Spleen (tissue), 11 donors: ENCODE measurements around the gene PSMA6. TPM values are rescaled to one million over a fixed set of nuclear protein-coding genes. Genes with fewer than 3 reads are reported as not detected.
A peak's percentile ranks its signal among the peaks of the same experiment; 100 is the strongest.

Source experiments
- DNase-seq: peaks from one replicate; pipeline ENCODE4 v3.0.0-alpha.2; 2020
- H3K27ac ChIP-seq, 8 donors: fragments of 200-600 bp; sonication (generic) in 7 of 8; 1 replicate in 4 of 8; 2 replicates in 4 of 8; pipeline versions ENCODE4 v1.5.0 to v1.8.0; 2016 to 2021; ENCODE audit warnings: inconsistent platforms in 4 of 8, mild to moderate bottlenecking in 4 of 8, moderate library complexity in 1 of 8
- H3K27me3 ChIP-seq, 7 donors: fragments of 200-600 bp; sonication (generic) in 6 of 7; replicated peaks in 1 of 7; 1 replicate in 4 of 7; 2 replicates in 3 of 7; pipeline versions ENCODE4 v1.5.0 to v1.8.0; 2016 to 2021; ENCODE audit warnings: inconsistent platforms in 3 of 7, mild to moderate bottlenecking in 1 of 7
- H3K36me3 ChIP-seq, 6 donors: fragments of 200-600 bp; sonication (generic) in 5 of 6; 1 replicate in 4 of 6; 2 replicates in 2 of 6; pipeline versions ENCODE4 v1.5.0 to v1.8.0; 2016 to 2021; ENCODE audit warnings: inconsistent platforms in 2 of 6
- H3K4me1 ChIP-seq, 6 donors: fragments of 200-600 bp; sonication (generic) in 5 of 6; 1 replicate in 3 of 6; 2 replicates in 3 of 6; pipeline versions ENCODE4 v1.5.0 to v1.8.0; 2016 to 2021; ENCODE audit warnings: inconsistent platforms in 3 of 6
- H3K4me3 ChIP-seq, 8 donors: fragments of 200-600 bp; sonication (generic) in 7 of 8; 1 replicate in 4 of 8; 2 replicates in 4 of 8; pipeline versions ENCODE4 v1.5.0 to v1.8.0; 2016 to 2021; ENCODE audit warnings: inconsistent platforms in 4 of 8, mild to moderate bottlenecking in 4 of 8, moderate library complexity in 2 of 8
- H3K9me3 ChIP-seq, 8 donors: fragments of 200-600 bp; sonication (generic) in 7 of 8; 1 replicate in 4 of 8; 2 replicates in 4 of 8; pipeline versions ENCODE4 v1.5.0 to v1.8.0; 2016 to 2021; ENCODE audit warnings: inconsistent platforms in 4 of 8
- POLR2A ChIP-seq, 3 donors: fragments of 450-650 bp; IDR thresholded peaks; one replicate each; pipeline ENCODE4 v1.5.1; 2017; ENCODE audit warnings: antibody characterized with exemption in 3 of 3, mild to moderate bottlenecking in 1 of 3
- POLR2AphosphoS5 ChIP-seq, 3 donors: sonication (generic); formaldehyde crosslinking; IDR thresholded peaks; one replicate each; pipeline ENCODE4 v1.5.1; 2017; ENCODE audit warnings: antibody characterized with exemption in 3 of 3
- WGBS, 5 donors: extraction: QIAGEN DNeasy Blood & Tissue Kit in 3 of 5; methylation state at CpG; one replicate each; pipeline versions ENCODE4 v1.1.5 to v1.1.7; 2013 to 2018; 5-methylcytosine and 5-hydroxymethylcytosine counted together
- intact Hi-C: fragments of 100-400 bp; cut with DNase I; formaldehyde crosslinking; loops from one replicate; pipeline ENCODE4 v1.15.0; 2023; ENCODE audit warnings: low total_unique reads
- polyA plus RNA-seq, 3 donors: library from polyadenylated mRNA; stranded (reverse); fragments of 200-250 nt; gene quantifications; one replicate each; pipeline ENCODE4 v1.2.1, GENCODE V29; 2013
- total RNA-seq, 7 donors: library from RNA; depleted of rRNA in 3 of 7; stranded (reverse); fragments of >200 nt in 3 of 7; fragmentation: NEBNext Ultra II Directional in 4 of 7; extraction: Animal tissue kit (Norgen Biotek cat#: 25700) in 4 of 7; gene quantifications; one replicate each; pipeline versions ENCODE4 v1.1.0 to v1.2.1, GENCODE V29; 2016 to 2021
- TF ChIP-seq, protein P1 (sequence below), 11 experiments: fragments of 200-600 bp in 7 of 11; fragments of 450-650 bp in 4 of 11; sonication (generic) in 4 of 11; IDR thresholded peaks in 8 of 11; conservative IDR thresholded peaks in 3 of 11; 1 replicate in 7 of 11; 2 replicates in 4 of 11; pipeline versions ENCODE4 v1.4.0 to v1.8.0; 2016 to 2021; ENCODE audit warnings: antibody characterized with exemption in 11 of 11, inconsistent platforms in 4 of 11, mild to moderate bottlenecking in 1 of 11
- donor health status: healthy with polysubstance abuse.
- donor health status: DM: no; HTN: no; CAD: no; lungs with moderate emphysema.
- donor health status: DM: no; HTN: no; CAD: no.
- donor health status: Bipolar disorder and iron deficiency.
- donor health status: healthy.
- donor health status: DM: no; HTN: no; CAD: no.
- donor health status: DM: yes; HTN: yes; CAD: no.

The PSMA6 gene
- total and polyA plus RNA-seq, 10 donors: 108 to 185 (median 131) TPM

DNA sequence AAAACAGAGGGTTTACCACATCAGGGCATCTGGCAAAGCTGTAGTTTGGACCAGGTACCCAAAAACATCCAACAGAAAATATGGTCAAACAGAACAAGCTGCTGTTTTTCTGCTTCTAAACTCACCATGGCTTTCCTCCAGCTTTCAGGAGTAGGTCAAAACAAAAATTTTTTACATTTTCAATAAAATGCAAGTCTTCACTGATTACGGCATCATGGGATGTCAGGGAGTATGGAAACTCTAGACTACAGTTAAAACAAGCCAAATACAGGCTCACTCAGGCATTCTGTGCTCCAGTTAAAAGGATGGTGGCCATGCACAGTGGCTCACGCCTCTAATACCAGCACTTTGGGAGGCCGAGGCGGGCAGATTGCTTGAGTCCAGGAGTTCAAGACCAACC, 47.1 kb upstream of the PSMA6 start:
- Histone ChIP-seq H3K36me3 (peaks cover 0 to 7% (median 0%) of the 10 kb centered on the region in 6 donors), H3K9me3 (no peaks in the 10 kb centered on the region)
- 96 to 100% (median 97%) methylated on average over 4 of the region's 4 CpGs for WGBS, 5 donors

DNA sequence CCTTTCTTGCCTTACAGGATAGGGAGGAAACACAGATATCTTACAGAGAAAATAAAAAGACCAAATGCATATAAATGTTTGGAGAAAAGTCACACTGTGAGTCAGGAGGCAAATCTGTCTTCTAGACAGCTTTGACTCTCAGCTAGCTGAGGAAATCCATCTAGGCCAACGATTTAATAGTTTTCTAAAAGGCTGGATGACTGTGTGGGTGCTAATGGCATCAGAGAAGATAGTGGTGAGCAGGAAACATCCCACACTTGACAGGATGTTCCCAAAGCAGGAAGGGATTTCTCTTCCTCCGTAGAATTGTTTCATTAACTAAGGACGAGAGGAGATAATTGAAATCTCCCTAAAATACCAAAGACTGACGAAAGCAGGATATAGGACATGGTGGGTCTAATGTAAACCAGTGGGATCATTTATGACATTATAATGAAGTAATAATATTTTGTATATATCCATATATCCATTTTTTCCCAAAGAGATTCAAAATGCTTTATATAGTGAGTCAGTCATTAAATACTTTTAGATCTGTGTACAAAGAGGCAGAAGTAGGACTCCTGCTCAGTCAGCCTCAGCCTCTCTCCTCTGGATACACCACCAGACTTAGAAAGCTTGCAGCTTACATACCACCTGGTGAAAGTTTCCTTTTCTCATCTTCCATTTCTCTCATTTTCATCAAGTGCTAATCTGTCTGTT, 44.3 kb upstream of the PSMA6 start:
- TF ChIP-seq, protein P1, sequence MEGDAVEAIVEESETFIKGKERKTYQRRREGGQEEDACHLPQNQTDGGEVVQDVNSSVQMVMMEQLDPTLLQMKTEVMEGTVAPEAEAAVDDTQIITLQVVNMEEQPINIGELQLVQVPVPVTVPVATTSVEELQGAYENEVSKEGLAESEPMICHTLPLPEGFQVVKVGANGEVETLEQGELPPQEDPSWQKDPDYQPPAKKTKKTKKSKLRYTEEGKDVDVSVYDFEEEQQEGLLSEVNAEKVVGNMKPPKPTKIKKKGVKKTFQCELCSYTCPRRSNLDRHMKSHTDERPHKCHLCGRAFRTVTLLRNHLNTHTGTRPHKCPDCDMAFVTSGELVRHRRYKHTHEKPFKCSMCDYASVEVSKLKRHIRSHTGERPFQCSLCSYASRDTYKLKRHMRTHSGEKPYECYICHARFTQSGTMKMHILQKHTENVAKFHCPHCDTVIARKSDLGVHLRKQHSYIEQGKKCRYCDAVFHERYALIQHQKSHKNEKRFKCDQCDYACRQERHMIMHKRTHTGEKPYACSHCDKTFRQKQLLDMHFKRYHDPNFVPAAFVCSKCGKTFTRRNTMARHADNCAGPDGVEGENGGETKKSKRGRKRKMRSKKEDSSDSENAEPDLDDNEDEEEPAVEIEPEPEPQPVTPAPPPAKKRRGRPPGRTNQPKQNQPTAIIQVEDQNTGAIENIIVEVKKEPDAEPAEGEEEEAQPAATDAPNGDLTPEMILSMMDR (IDR thresholded peaks at IDR 0.05 in 8 of 11, conservative IDR thresholded peaks at IDR 0.05 in 3 of 11): no peak
- no peak for TF ChIP-seq POLR2AphosphoS5 (IDR thresholded peaks at IDR 0.05)
- no peak for TF ChIP-seq POLR2A (IDR thresholded peaks at IDR 0.05)
- no peak overlapping the region for H3K4me3 ChIP-seq
- no peak for DNase-seq
- intact Hi-C loops: no loop called here
- H3K27me3 ChIP-seq: no peaks in the 10 kb centered on the region
- no peaks in the 10 kb centered on the region for H3K9me3 ChIP-seq
- WGBS, 5 donors: 50 to 61% (median 54%) methylated on average over 4 of the region's 4 CpGs
- H3K36me3 ChIP-seq: peaks cover 0 to 7% (median 0%) of the 10 kb centered on the region in 6 donors
- H3K27ac ChIP-seq: peak overlapping the region; percentile 16 to 63 (median 40)
- peaks cover 0 to 24% (median 14%) of the 10 kb centered on the region in 6 donors for H3K4me1 ChIP-seq

More for the DNA sequence above, 47.1 kb upstream of the PSMA6 start:
- Histone ChIP-seq H3K27me3 (no peaks in the 10 kb centered on the region), H3K27ac (no peak overlapping the region), H3K4me1 (peaks cover 0 to 19% (median 14%) of the 10 kb centered on the region in 6 donors), H3K4me3 (no peak overlapping the region)
- DNase-seq: no peak
- no peak for TF ChIP-seq POLR2AphosphoS5 (IDR thresholded peaks at IDR 0.05)
- intact Hi-C loops: no loop called here

DNA sequence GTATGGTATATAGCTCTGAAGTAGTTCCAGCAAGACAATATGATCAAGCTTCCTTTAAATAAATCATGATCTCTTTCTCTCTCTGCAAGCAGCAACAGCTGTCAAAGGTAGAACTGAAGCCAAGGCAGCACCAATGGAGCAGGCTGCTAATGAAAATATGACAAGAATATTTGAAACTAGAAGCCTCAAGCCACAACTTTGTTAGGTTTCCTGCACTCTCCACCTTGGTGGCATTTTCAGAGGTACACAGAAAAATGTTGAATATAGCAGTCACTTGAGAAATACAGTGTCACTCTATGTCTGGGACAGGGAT, 43.8 kb upstream of the PSMA6 start:
- no peak for DNase-seq
- no peak overlapping the region for H3K4me3 ChIP-seq
- peaks cover 0 to 7% (median 0%) of the 10 kb centered on the region in 6 donors for H3K36me3 ChIP-seq
- intact Hi-C loops: no loop called here
- H3K9me3 ChIP-seq: no peaks in the 10 kb centered on the region
- H3K4me1 ChIP-seq: peaks cover 0 to 24% (median 14%) of the 10 kb centered on the region in 6 donors
- no peaks in the 10 kb centered on the region for H3K27me3 ChIP-seq
- TF ChIP-seq POLR2AphosphoS5 (IDR thresholded peaks at IDR 0.05): no peak
- TF ChIP-seq, protein P1 (IDR thresholded peaks at IDR 0.05 in 8 of 11, conservative IDR thresholded peaks at IDR 0.05 in 3 of 11): no peak
- peak overlapping the region in 5 of 8 donors; percentile 27 to 63 (median 54) for H3K27ac ChIP-seq

DNA sequence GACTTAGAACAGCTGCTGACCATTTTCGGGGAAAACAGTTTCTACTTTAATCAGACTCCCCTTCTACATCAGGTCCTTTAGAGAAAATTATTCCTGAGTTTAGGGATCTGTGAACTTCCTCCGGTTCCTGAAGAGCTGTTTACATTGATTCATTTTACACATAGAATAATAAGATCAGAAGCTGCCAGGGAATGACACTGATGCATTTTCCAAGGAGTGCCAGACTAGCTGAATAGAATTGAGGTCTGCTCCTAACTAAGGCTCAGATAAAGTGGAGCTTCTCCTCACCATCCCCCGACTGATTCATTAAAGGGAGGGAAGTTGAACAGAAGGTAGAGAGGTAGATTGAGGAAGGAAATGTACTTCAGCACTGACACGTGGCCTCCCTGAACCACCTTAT, 41.9 kb upstream of the PSMA6 start:
- WGBS, 5 donors: 52 to 62% (median 56%) methylated on average over 4 of the region's 4 CpGs
- H3K27ac ChIP-seq: no peak overlapping the region
- H3K36me3 ChIP-seq: peaks cover 0 to 7% (median 0%) of the 10 kb centered on the region in 6 donors
- no peak overlapping the region for H3K4me3 ChIP-seq
- no peak for TF ChIP-seq POLR2AphosphoS5 (IDR thresholded peaks at IDR 0.05)
- TF ChIP-seq, protein P1 (IDR thresholded peaks at IDR 0.05 in 8 of 11, conservative IDR thresholded peaks at IDR 0.05 in 3 of 11): no peak
- no peak for TF ChIP-seq POLR2A (IDR thresholded peaks at IDR 0.05)
- no peaks in the 10 kb centered on the region for H3K27me3 ChIP-seq
- DNase-seq: no peak
- no peaks in the 10 kb centered on the region for H3K9me3 ChIP-seq
- H3K4me1 ChIP-seq: peaks cover 0 to 30% (median 14%) of the 10 kb centered on the region in 6 donors
- intact Hi-C loops: no loop called here
